Liver (tissue), 9 donors: Measurements from ENCODE around the gene ALB. TPM values are rescaled to one million over a fixed set of nuclear protein-coding genes. Genes with fewer than 3 reads are reported as not detected.

Experiments used
- DNase-seq: peaks from one replicate; pipeline ENCODE4 v3.0.0-alpha.2; 2017; ENCODE audit warnings: low spot score
- H3K27ac ChIP-seq, 2 donors: one replicate each; pipeline ENCODE4 v1.7.0; 2013; ENCODE audit warnings: inconsistent platforms in 2 of 2, low read length in 2 of 2, control low read depth in 1 of 2, low read depth in 1 of 2, mild to moderate bottlenecking in 1 of 2
- H3K27me3 ChIP-seq, 4 donors: one replicate each; pipeline versions ENCODE4 v1.6.1 to v1.7.0; 2013; ENCODE audit warnings: low read length in 3 of 4, inconsistent platforms in 1 of 4, mild to moderate bottlenecking in 1 of 4, moderate library complexity in 1 of 4; ENCODE audit not compliant: control insufficient read depth in 4 of 4, insufficient read depth in 4 of 4
- H3K36me3 ChIP-seq, 4 donors: one replicate each; pipeline versions ENCODE4 v1.6.1 to v1.7.0; 2013; ENCODE audit warnings: low read length in 3 of 4, mild to moderate bottlenecking in 3 of 4, low read depth in 1 of 4, moderate library complexity in 1 of 4; ENCODE audit not compliant: control insufficient read depth in 4 of 4, insufficient read depth in 3 of 4
- H3K4me1 ChIP-seq, 4 donors: one replicate each; pipeline versions ENCODE4 v1.6.1 to v1.7.0; 2013; ENCODE audit warnings: low read length in 3 of 4, mild to moderate bottlenecking in 3 of 4, moderate library complexity in 1 of 4; ENCODE audit not compliant: control insufficient read depth in 4 of 4, insufficient read depth in 4 of 4
- H3K4me3 ChIP-seq, 3 donors: one replicate each; pipeline versions ENCODE4 v1.6.1 to v1.7.0; 2013; ENCODE audit warnings: low read length in 3 of 3, control low read depth in 1 of 3, low read depth in 1 of 3, mild to moderate bottlenecking in 1 of 3
- H3K9ac ChIP-seq, 2 donors: one replicate each; pipeline ENCODE4 v1.7.0; 2013; ENCODE audit warnings: low read length in 2 of 2, mild to moderate bottlenecking in 2 of 2, moderate library complexity in 2 of 2, control low read depth in 1 of 2, low read depth in 1 of 2
- H3K9me3 ChIP-seq, 4 donors: one replicate each; pipeline versions ENCODE4 v1.6.1 to v1.7.0; 2013; ENCODE audit warnings: low read length in 3 of 4; ENCODE audit not compliant: control insufficient read depth in 4 of 4
- ATF3 ChIP-seq: IDR thresholded peaks from 2 replicates; pipeline ENCODE4 v1.6.1; 2016; ENCODE audit warnings: antibody characterized with exemption
- CTCF ChIP-seq: fragments of 150-350 bp; IDR thresholded peaks from 2 replicates; pipeline ENCODE4 v1.5.1; 2017; ENCODE audit warnings: improper control_type of control experiment, low read depth, low read length; ENCODE audit not compliant: missing input control
- EGR1 ChIP-seq, 2 donors: IDR thresholded peaks; 2 replicates each; pipeline ENCODE4 v1.6.1; 2016 to 2018; ENCODE audit warnings: antibody characterized with exemption in 2 of 2, low read depth in 2 of 2
- FOXA1 ChIP-seq: IDR thresholded peaks from 2 replicates; pipeline ENCODE4 v1.6.1; 2016; ENCODE audit warnings: antibody characterized with exemption
- FOXA2 ChIP-seq: IDR thresholded peaks from 2 replicates; pipeline ENCODE4 v1.6.1; 2016; ENCODE audit warnings: antibody characterized with exemption
- HNF4A ChIP-seq, 2 donors: conservative IDR thresholded peaks; 2 replicates each; pipeline ENCODE4 v1.6.1; 2016; ENCODE audit warnings: antibody characterized with exemption in 2 of 2, mild to moderate bottlenecking in 2 of 2
- HNF4G ChIP-seq: IDR thresholded peaks from 2 replicates; pipeline ENCODE4 v1.6.1; 2016; ENCODE audit warnings: antibody characterized with exemption
- NR2F2 ChIP-seq: IDR thresholded peaks from 2 replicates; pipeline ENCODE4 v1.6.1; 2016; ENCODE audit warnings: antibody characterized with exemption
- REST ChIP-seq: IDR thresholded peaks from 2 replicates; pipeline ENCODE4 v1.6.1; 2016; ENCODE audit warnings: antibody characterized with exemption, mild to moderate bottlenecking
- RXRA ChIP-seq, 2 donors: IDR thresholded peaks; 2 replicates each; pipeline ENCODE4 v1.6.1; 2017 to 2018; ENCODE audit warnings: antibody characterized with exemption in 2 of 2, mild to moderate bottlenecking in 1 of 2
- SP1 ChIP-seq: IDR thresholded peaks from 2 replicates; pipeline ENCODE4 v1.6.1; 2018; ENCODE audit warnings: antibody characterized with exemption, mild to moderate bottlenecking
- TAF1 ChIP-seq: conservative IDR thresholded peaks from 2 replicates; pipeline ENCODE4 v1.6.1; 2016; ENCODE audit warnings: antibody characterized with exemption, mild to moderate bottlenecking
- YY1 ChIP-seq: IDR thresholded peaks from 2 replicates; pipeline ENCODE4 v1.6.1; 2016; ENCODE audit warnings: antibody characterized with exemption, mild to moderate bottlenecking
- ZBTB33 ChIP-seq: IDR thresholded peaks from 2 replicates; pipeline ENCODE4 v1.6.1; 2016; ENCODE audit warnings: antibody characterized with exemption
- WGBS: extraction: QIAGEN DNeasy Blood & Tissue Kit; methylation state at CpG from one replicate; pipeline ENCODE4 v1.1.7; 2013; 5-methylcytosine and 5-hydroxymethylcytosine counted together
- polyA plus RNA-seq, 2 donors: library from polyadenylated mRNA; stranded (reverse) in 1 of 2; unstranded in 1 of 2; fragments of 200-250 nt in 1 of 2; fragments of >200 nt in 1 of 2; fragmentation: Nextera tagmentation in 1 of 2; extraction: Ambion mirVana in 1 of 2; gene quantifications; one replicate each; pipeline versions ENCODE4 v1.2.1 to v1.2.3, GENCODE V29; 2013 to 2015
- total RNA-seq, 2 donors: library from RNA; depleted of rRNA; stranded (reverse); fragments of >200 nt; gene quantifications; one replicate each; pipeline ENCODE4 v1.2.3, GENCODE V29; 2014
- donor health status: healthy.
- donor health status: healthy.
- donor health status: healthy.
- donor health status: healthy.
- donor health status: healthy.

ALB gene
- total and polyA plus RNA-seq, 4 donors, result 33,161 to 59,987 (median 35,513) TPM

GRCh38 chr4:73440653-73441052 is 36.6 kb downstream of the ALB start:
- 92% methylated on average over 3 of the region's 3 CpGs for WGBS
- H3K9me3 ChIP-seq, result no peaks in the 10 kb centered on the region
- peaks cover 0 to 9% (median 3%) of the 10 kb centered on the region in 4 donors for H3K4me1 ChIP-seq
- H3K27me3 ChIP-seq, result no peaks in the 10 kb centered on the region
- no peak overlapping the region for H3K27ac ChIP-seq
- no peaks in the 10 kb centered on the region for H3K36me3 ChIP-seq
- TF ChIP-seq REST (no peak), FOXA2 (no peak), YY1 (no peak), SP1 (no peak), TAF1 (no peak)
- H3K4me3 ChIP-seq, result no peak overlapping the region
- DNase-seq, result no peak
- no peak overlapping the region for H3K9ac ChIP-seq

- Histone ChIP-seq H3K36me3 (no peaks in the 10 kb centered on the region), H3K4me1 (peaks cover 3 to 22% (median 4%) of the 10 kb centered on the region in 4 donors), H3K9me3 (no peaks in the 10 kb centered on the region), H3K9ac (no peak overlapping the region), H3K4me3 (no peak overlapping the region), H3K27ac (no peak overlapping the region), H3K27me3 (no peaks in the 10 kb centered on the region)
- no peak for DNase-seq
- WGBS, result 63% methylated on average over 5 of the region's 5 CpGs
- no peak for TF ChIP-seq ZBTB33
- no peak for TF ChIP-seq YY1
- no peak for TF ChIP-seq HNF4G
- TF ChIP-seq ATF3, result no peak
- TF ChIP-seq FOXA1, result no peak
- no peak for TF ChIP-seq SP1
- no peak for TF ChIP-seq RXRA (IDR thresholded peaks at IDR 0.05)
- TF ChIP-seq HNF4A (conservative IDR thresholded peaks at IDR 0.05), result no peak
- TF ChIP-seq CTCF, result no peak
- TF ChIP-seq NR2F2, result no peak
- TF ChIP-seq REST, result no peak
- no peak for TF ChIP-seq FOXA2
- TF ChIP-seq TAF1, result no peak
- no peak for TF ChIP-seq EGR1 (IDR thresholded peaks at IDR 0.05; ENCODE audit: low read depth in 2 of 2)
Measured at GRCh38 chr4:73442275-73442674, 38.2 kb downstream of the ALB start.
